GM23248 (cell line): ENCODE measurements around the gene PLEKHG4B. TPM values are rescaled to one million over a fixed set of nuclear protein-coding genes. Genes with fewer than 3 reads are reported as not detected.

Experiments
- DNase-seq: peaks from one replicate; pipeline ENCODE4 v3.0.0-alpha.2; 2015
- H2AFZ ChIP-seq: fragments of 200-600 bp; sonication (generic); 2 replicates; pipeline ENCODE4 v1.6.1; 2016; ENCODE audit warnings: antibody characterized with exemption
- H3F3A ChIP-seq: fragments of 200-600 bp; sonication (generic); 2 replicates; pipeline ENCODE4 v1.6.1; 2016; ENCODE audit warnings: mild to moderate bottlenecking, antibody characterized with exemption, mixed run types; ENCODE audit not compliant: insufficient read depth
- H3K27ac ChIP-seq: fragments of 200-600 bp; sonication (generic); 2 replicates; pipeline ENCODE4 v1.5.1; 2016; ENCODE audit warnings: mild to moderate bottlenecking
- H3K27me3 ChIP-seq: fragments of 200-600 bp; sonication (generic); replicated peaks from 2 replicates; pipeline ENCODE4 v1.6.1; 2016; ENCODE audit warnings: mild to moderate bottlenecking; ENCODE audit not compliant: insufficient read depth
- H3K36me3 ChIP-seq: fragments of 200-600 bp; sonication (generic); 2 replicates; pipeline ENCODE4 v1.6.1; 2016; ENCODE audit warnings: low read depth, mild to moderate bottlenecking
- H3K4me1 ChIP-seq: fragments of 200-600 bp; sonication (generic); 2 replicates; pipeline ENCODE4 v1.6.1; 2016; ENCODE audit warnings: mild to moderate bottlenecking; ENCODE audit not compliant: insufficient read depth
- H3K4me2 ChIP-seq: fragments of 200-600 bp; sonication (generic); one replicate; pipeline ENCODE4 v1.6.1; 2016; ENCODE audit warnings: mild to moderate bottlenecking; ENCODE audit not compliant: unreplicated experiment
- H3K4me3 ChIP-seq: fragments of 200-600 bp; sonication (generic); 2 replicates; pipeline ENCODE4 v1.5.1; 2016; ENCODE audit warnings: mild to moderate bottlenecking
- H3K79me2 ChIP-seq: fragments of 200-600 bp; sonication (generic); 2 replicates; pipeline ENCODE4 v1.6.1; 2016; ENCODE audit warnings: mild to moderate bottlenecking; ENCODE audit not compliant: insufficient read depth
- H3K9ac ChIP-seq: fragments of 200-600 bp; sonication (generic); 2 replicates; pipeline ENCODE4 v1.6.1; 2016; ENCODE audit warnings: mild to moderate bottlenecking
- H3K9me2 ChIP-seq: fragments of 200-600 bp; sonication (generic); 2 replicates; pipeline ENCODE4 v1.6.1; 2016; ENCODE audit warnings: mixed run types, mild to moderate bottlenecking, moderate library complexity; ENCODE audit not compliant: insufficient read depth
- H3K9me3 ChIP-seq: fragments of 200-600 bp; sonication (generic); one replicate; pipeline ENCODE4 v1.6.1; 2017; ENCODE audit warnings: low read depth
- H4K20me1 ChIP-seq: fragments of 200-600 bp; sonication (generic); 2 replicates; pipeline ENCODE4 v1.6.0; 2016; ENCODE audit not compliant: insufficient read depth
- EZH2 ChIP-seq: fragments of 200-600 bp; sonication (generic); IDR thresholded peaks from 2 replicates; pipeline ENCODE4 v1.6.1; 2018; ENCODE audit warnings: antibody characterized with exemption, mild to moderate bottlenecking; ENCODE audit not compliant: insufficient read depth, poor library complexity, severe bottlenecking
- EZH2phosphoT487 ChIP-seq: fragments of 200-600 bp; sonication (generic); IDR thresholded peaks from 2 replicates; pipeline ENCODE4 v1.6.1; 2018; ENCODE audit warnings: antibody characterized with exemption, moderate library complexity, mild to moderate bottlenecking, low read depth; ENCODE audit not compliant: insufficient read depth
- WGBS, 2 experiments: methylation state at CpG; one replicate each; pipeline ENCODE4 v1.1.6; 2015 to 2017; ENCODE audit warnings: low lambda C conversion rate in 2 of 2, low coverage in 1 of 2; ENCODE audit errors: missing lambda C conversion rate in 2 of 2; 5-methylcytosine and 5-hydroxymethylcytosine counted together
- in situ Hi-C: fragments of 300-500 bp; cut with MboI; formaldehyde crosslinking; loops from 2 replicates; pipeline ENCODE4 v1.15.0; 2020
- polyA plus RNA-seq: library from polyadenylated mRNA; unstranded; fragments of >200 nt; fragmentation: Nextera tagmentation; extraction: Ambion mirVana; gene quantifications from 2 replicates; pipeline ENCODE4 v1.2.1, GENCODE V29; 2016
- total RNA-seq: library from RNA; depleted of rRNA; stranded (reverse); fragments of >200 nt; shearing (Covaris generic); gene quantifications from 2 replicates; pipeline ENCODE4 v1.2.3, GENCODE V29; 2014

The PLEKHG4B gene
- total and polyA plus RNA-seq, 2 experiments from 2014 or later = not detected

GRCh38 chr5:187042-187431, 95.1 kb downstream of the PLEKHG4B start:
- no peaks in the 10 kb centered on the region for H3F3A ChIP-seq
- no peak overlapping the region for H2AFZ ChIP-seq
- no peaks in the 10 kb centered on the region for H4K20me1 ChIP-seq
- peaks cover 4% of the 10 kb centered on the region; the same call in 1 of the 2 replicates for H3K4me1 ChIP-seq
- H3K9me3 ChIP-seq = no peaks in the 10 kb centered on the region
- H3K9me2 ChIP-seq = no peaks in the 10 kb centered on the region
- 79 to 80% methylated on average over 13 of the region's 13 CpGs for WGBS, 2 experiments
- H3K9ac ChIP-seq = no peak overlapping the region
- TF ChIP-seq EZH2phosphoT487 (no peak), EZH2 (no peak)
- H3K4me2 ChIP-seq = no peak overlapping the region
- no peak overlapping the region for H3K27ac ChIP-seq
- no peak overlapping the region for H3K4me3 ChIP-seq
- in situ Hi-C loops = no loop called here
- H3K79me2 ChIP-seq = no peaks in the 10 kb centered on the region
- DNase-seq = no peak
- no peaks in the 10 kb centered on the region for H3K36me3 ChIP-seq
- no peaks in the 10 kb centered on the region; the same call in 1 of the 2 replicates for H3K27me3 ChIP-seq

GRCh38 chr5:187617-188451, 95.9 kb downstream of the PLEKHG4B start:
- peak overlapping the region; percentile 72 for H3K4me2 ChIP-seq
- no peak overlapping the region for H3K27ac ChIP-seq
- H2AFZ ChIP-seq = peak overlapping the region; percentile 49; the same call in 1 of the 2 replicates
- H4K20me1 ChIP-seq = no peaks in the 10 kb centered on the region
- WGBS, 2 experiments = 49 to 55% methylated on average over 17 to 21 of the region's 21 CpGs
- no peak for TF ChIP-seq EZH2
- no peak for TF ChIP-seq EZH2phosphoT487
- H3F3A ChIP-seq = no peaks in the 10 kb centered on the region
- in situ Hi-C loops = no loop called here
- peak overlapping the region; percentile 33; the same call in 1 of the 2 replicates for H3K4me3 ChIP-seq
- H3K79me2 ChIP-seq = no peaks in the 10 kb centered on the region
- no peaks in the 10 kb centered on the region; the same call in 1 of the 2 replicates for H3K27me3 ChIP-seq
- H3K36me3 ChIP-seq = no peaks in the 10 kb centered on the region
- H3K4me1 ChIP-seq = peaks cover 4% of the 10 kb centered on the region; the same call in 1 of the 2 replicates
- peak; percentile 21 for DNase-seq
- H3K9ac ChIP-seq = 0 out of 2 replicates have a peak overlapping the region, but pooled peaks have one; percentile 31
- H3K9me2 ChIP-seq = no peaks in the 10 kb centered on the region
- no peaks in the 10 kb centered on the region for H3K9me3 ChIP-seq

GRCh38 chr5:188488-189481, 96.8 kb downstream of the PLEKHG4B start:
- Histone ChIP-seq H3F3A (no peaks in the 10 kb centered on the region), H3K9me2 (no peaks in the 10 kb centered on the region), H3K9ac (0 out of 2 replicates have a peak overlapping the region, but pooled peaks have one; percentile 31), H3K4me2 (peak overlapping the region; percentile 72), H3K9me3 (no peaks in the 10 kb centered on the region), H3K4me1 (peaks cover 4% of the 10 kb centered on the region; the same call in 1 of the 2 replicates), H3K27me3 (no peaks in the 10 kb centered on the region; the same call in 1 of the 2 replicates), H3K27ac (no peak overlapping the region), H2AFZ (peak overlapping the region; percentile 49; the same call in 1 of the 2 replicates), H3K79me2 (no peaks in the 10 kb centered on the region), H3K4me3 (peak overlapping the region; percentile 33; the same call in 1 of the 2 replicates), H4K20me1 (no peaks in the 10 kb centered on the region), H3K36me3 (no peaks in the 10 kb centered on the region)
- in situ Hi-C loops = no loop called here
- 27 to 29% methylated on average over 35 to 37 of the region's 37 CpGs for WGBS, 2 experiments
- DNase-seq = peak; percentile 91
- no peak for TF ChIP-seq EZH2phosphoT487
- no peak for TF ChIP-seq EZH2

GRCh38 chr5:189486-189885, 97.5 kb downstream of the PLEKHG4B start:
- Histone ChIP-seq H3K4me1 (peaks cover 3% of the 10 kb centered on the region; the same call in 1 of the 2 replicates), H3F3A (no peaks in the 10 kb centered on the region), H3K4me2 (no peak overlapping the region), H3K79me2 (no peaks in the 10 kb centered on the region), H3K9me3 (no peaks in the 10 kb centered on the region), H3K27me3 (no peaks in the 10 kb centered on the region; the same call in 1 of the 2 replicates), H3K36me3 (no peaks in the 10 kb centered on the region), H2AFZ (no peak overlapping the region), H3K4me3 (no peak overlapping the region), H3K9ac (no peak overlapping the region), H4K20me1 (no peaks in the 10 kb centered on the region), H3K27ac (no peak overlapping the region), H3K9me2 (no peaks in the 10 kb centered on the region)
- in situ Hi-C loops = no loop called here
- DNase-seq = no peak
- TF ChIP-seq EZH2phosphoT487 (no peak), EZH2 (no peak)
- whole genome bisulfite sequencing, 2 experiments = 82 to 87% methylated on average over 9 to 10 of the region's 10 CpGs
